Activated CD4-positive, alpha-beta memory T cell treated with anti-CD3 and anti-CD28 coated beads, Interleukin-2, amount 10 ng/mL, durations not matched to agents 7 days and 5 days (primary cell): ENCODE results near the gene TOMM40L. TPM values are rescaled to one million over a fixed set of nuclear protein-coding genes. Genes with fewer than 3 reads are reported as not detected.
A peak's percentile ranks its signal among the peaks of the same experiment; 100 is the strongest.

Source experiments
- CTCF ChIA-PET: fragments of 350-600 bp; sonication (Branson Sonifier 250); formaldehyde crosslinking; loops from one replicate; lab custom pipeline; 2021; ENCODE audit warnings: antibody characterized with exemption, inconsistent platforms; lab: Charles Lee
- POLR2A ChIA-PET: fragments of 350-600 bp; sonication (Branson Sonifier 250); formaldehyde crosslinking; loops from one replicate; lab custom pipeline; 2021; ENCODE audit warnings: antibody characterized with exemption; lab: Charles Lee
- DNase-seq: peaks from one replicate; pipeline ENCODE4 v3.0.0-alpha.2; 2020
- H3K27ac Mint-ChIP-seq: one replicate; pipeline ENCODE4 v1.8.0; 2021; ENCODE audit warnings: mild to moderate bottlenecking, mixed read lengths
- H3K27me3 Mint-ChIP-seq: one replicate; pipeline ENCODE4 v1.8.0; 2021; ENCODE audit warnings: mixed read lengths
- H3K36me3 Mint-ChIP-seq: one replicate; pipeline ENCODE4 v1.8.0; 2021; ENCODE audit warnings: low read depth, mixed read lengths
- H3K4me1 Mint-ChIP-seq: one replicate; pipeline ENCODE4 v1.8.0; 2021; ENCODE audit warnings: mixed read lengths
- H3K4me3 Mint-ChIP-seq: one replicate; pipeline ENCODE4 v1.8.0; 2021; ENCODE audit warnings: mild to moderate bottlenecking, mixed read lengths
- H3K9me3 Mint-ChIP-seq: one replicate; pipeline ENCODE4 v1.8.0; 2021; ENCODE audit warnings: mixed read lengths
- total RNA-seq, 2 experiments: library from RNA; stranded (reverse); gene quantifications; one replicate each; pipeline ENCODE4 v1.2.3, GENCODE V29; 2021

The TOMM40L gene
- total RNA-seq, 2 experiments from 2014 or later, result 17.4 to 18.1 TPM

DNA sequence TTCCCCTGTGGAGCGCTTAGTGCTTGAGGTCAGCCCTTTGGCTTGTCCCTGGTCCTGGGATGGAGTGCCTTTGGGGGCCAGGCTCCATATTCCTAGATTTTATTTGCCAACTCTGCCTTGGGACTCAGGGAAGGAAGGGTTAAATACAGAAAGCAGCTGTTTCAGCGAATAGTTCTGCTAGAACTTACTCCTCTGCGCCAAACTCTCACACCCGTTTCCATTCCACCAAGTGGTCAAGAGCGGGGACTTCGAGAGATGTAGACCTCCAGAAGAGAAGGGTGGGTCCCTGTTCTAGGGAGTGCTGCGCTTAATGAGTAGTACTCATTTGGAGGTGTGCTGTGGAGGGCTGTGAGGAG lies 704 bp upstream of the TOMM40L start:
- Mint-ChIP-seq H3K36me3 (peaks cover 27% of the 10 kb centered on the region), H3K27me3 (no peaks in the 10 kb centered on the region), H3K9me3 (no peaks in the 10 kb centered on the region), H3K4me1 (peaks cover 45% of the 10 kb centered on the region), H3K4me3 (peak overlapping the region; percentile 20), H3K27ac (peak overlapping the region; percentile 94)
- ChIA-PET CTCF (interaction anchor here (0.7 to 10.7 kb wide), 46 partner anchors 9 to 524 kb away, joined by 3 to 193 read pairs (median 6); partner anchors contain the start of genes ADAMTS4, ARHGAP30, B4GALT3 and CFAP126), POLR2A (interaction anchor here (0.6 to 3.5 kb wide), 29 partner anchors 8 to 963 kb away, joined by 3 to 69 read pairs (median 5); partner anchors contain the start of genes ARHGAP30, DCAF8, NDUFS2 and NIT1)
- DNase-seq, result no peak

DNA sequence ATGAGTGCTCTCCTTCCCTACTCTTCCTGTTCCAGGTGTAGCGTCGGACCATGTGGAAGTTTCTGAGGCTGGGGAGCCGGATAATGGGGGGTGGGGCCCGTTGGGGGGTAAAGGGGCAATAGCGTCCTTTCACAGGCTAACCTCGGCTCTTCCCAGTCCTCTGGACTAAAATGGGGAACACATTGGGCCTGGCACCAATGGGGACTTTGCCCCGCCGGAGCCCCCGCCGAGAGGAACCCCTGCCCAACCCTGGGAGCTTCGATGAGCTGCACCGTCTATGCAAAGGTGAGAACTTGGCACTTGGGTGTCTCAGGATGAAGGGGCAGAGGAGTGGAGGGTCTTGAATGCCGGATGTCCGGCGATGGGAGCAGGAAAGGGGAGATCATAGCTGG lies 456 bp downstream of the TOMM40L start:
- Mint-ChIP-seq H3K27ac (peak overlapping the region; percentile 94), H3K27me3 (no peaks in the 10 kb centered on the region), H3K4me1 (peaks cover 43% of the 10 kb centered on the region), H3K4me3 (peak overlapping the region; percentile 100), H3K36me3 (peaks cover 29% of the 10 kb centered on the region), H3K9me3 (no peaks in the 10 kb centered on the region)
- ChIA-PET POLR2A (interaction anchor here (0.8 to 3.5 kb wide), 25 partner anchors 10 to 174 kb away, joined by 3 to 69 read pairs (median 6); partner anchors contain the start of genes ARHGAP30, CFAP126, DEDD and NDUFS2), CTCF (interaction anchor here (0.7 to 10.7 kb wide), 47 partner anchors 9 to 518 kb away, joined by 3 to 193 read pairs (median 5); partner anchors contain the start of genes ADAMTS4, ARHGAP30, B4GALT3 and FCER1G)
- DNase-seq, result no peak

DNA sequence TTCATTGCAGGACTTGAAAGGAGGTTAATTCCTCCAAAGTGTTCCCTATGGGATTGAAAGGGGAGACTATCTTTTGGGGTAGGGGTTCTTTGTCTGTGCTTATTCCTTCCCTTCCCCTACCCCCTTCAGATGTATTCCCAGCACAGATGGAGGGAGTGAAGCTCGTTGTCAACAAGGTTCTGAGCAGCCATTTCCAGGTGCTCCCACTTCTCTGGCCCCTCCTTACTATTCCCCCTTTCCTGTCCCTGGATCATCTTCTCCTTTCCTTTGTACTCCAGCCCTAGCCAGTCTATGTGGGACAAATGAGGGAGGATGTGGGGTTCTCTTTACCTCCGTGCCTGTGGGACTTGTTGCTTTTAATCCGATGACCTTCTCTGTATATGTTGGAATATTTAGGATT lies 899 bp downstream of the TOMM40L start:
- H3K27me3 Mint-ChIP-seq, result no peaks in the 10 kb centered on the region
- H3K9me3 Mint-ChIP-seq, result no peaks in the 10 kb centered on the region
- peak overlapping the region; percentile 94 for H3K27ac Mint-ChIP-seq
- H3K36me3 Mint-ChIP-seq, result peaks cover 29% of the 10 kb centered on the region
- ChIA-PET POLR2A (interaction anchor here (1.2 to 3.5 kb wide), 8 partner anchors 16 to 174 kb away, joined by 3 to 69 read pairs (median 11); partner anchors contain the start of genes NDUFS2, PPOX and SDHC), CTCF (interaction anchor here (0.7 to 10.7 kb wide), 21 partner anchors 9 to 181 kb away, joined by 3 to 193 read pairs (median 17); partner anchors contain the start of genes ARHGAP30, FCER1G, NDUFS2 and NIT1)
- DNase-seq, result no peak
- H3K4me1 Mint-ChIP-seq, result peaks cover 43% of the 10 kb centered on the region
- peak overlapping the region; percentile 100 for H3K4me3 Mint-ChIP-seq

DNA sequence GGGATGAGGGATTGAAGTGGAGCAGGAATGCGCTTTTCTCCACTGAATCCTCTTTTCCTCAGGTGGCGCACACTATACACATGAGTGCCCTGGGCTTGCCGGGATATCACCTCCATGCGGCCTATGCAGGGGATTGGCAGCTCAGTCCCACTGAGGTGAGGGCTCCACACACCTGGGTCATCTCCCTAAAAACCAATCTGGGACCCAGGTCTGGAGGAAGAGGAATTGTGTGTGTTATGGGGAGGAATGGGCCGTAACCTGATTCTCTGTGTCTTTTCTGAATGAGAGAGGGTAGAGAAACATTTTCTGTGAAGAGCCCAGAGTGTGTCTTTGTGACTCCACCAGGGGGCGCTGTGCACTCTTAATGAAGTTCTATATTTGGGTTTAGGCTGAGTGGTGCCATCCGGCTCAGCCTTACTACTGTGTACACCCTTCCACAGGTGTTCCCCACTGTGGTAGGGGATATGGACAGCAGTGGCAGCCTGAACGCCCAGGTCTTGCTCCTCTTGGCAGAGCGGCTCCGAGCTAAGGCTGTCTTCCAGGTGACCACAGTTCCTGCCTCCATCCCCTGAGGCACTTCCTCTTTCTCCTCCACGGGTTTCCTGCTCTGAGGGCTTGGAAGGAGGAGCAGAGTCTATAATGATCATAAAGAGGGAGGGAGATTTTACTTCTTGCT lies 1.5 kb downstream of the TOMM40L start:
- Mint-ChIP-seq H3K9me3 (no peaks in the 10 kb centered on the region), H3K27me3 (no peaks in the 10 kb centered on the region), H3K4me3 (peak overlapping the region; percentile 100), H3K27ac (peak overlapping the region; percentile 74), H3K4me1 (peaks cover 40% of the 10 kb centered on the region), H3K36me3 (peaks cover 29% of the 10 kb centered on the region)
- POLR2A ChIA-PET, result interaction anchor here (1.0 to 3.5 kb wide), 6 partner anchors 17 to 173 kb away, joined by 4 to 69 read pairs (median 8); partner anchors contain the start of genes NDUFS2 and PPOX
- CTCF ChIA-PET, result interaction anchor here (0.6 to 10.7 kb wide), 21 partner anchors 9 to 162 kb away, joined by 3 to 193 read pairs (median 14); partner anchors contain the start of genes FCER1G, NDUFS2, NIT1 and NR1I3
- peak; percentile 91 for DNase-seq

DNA sequence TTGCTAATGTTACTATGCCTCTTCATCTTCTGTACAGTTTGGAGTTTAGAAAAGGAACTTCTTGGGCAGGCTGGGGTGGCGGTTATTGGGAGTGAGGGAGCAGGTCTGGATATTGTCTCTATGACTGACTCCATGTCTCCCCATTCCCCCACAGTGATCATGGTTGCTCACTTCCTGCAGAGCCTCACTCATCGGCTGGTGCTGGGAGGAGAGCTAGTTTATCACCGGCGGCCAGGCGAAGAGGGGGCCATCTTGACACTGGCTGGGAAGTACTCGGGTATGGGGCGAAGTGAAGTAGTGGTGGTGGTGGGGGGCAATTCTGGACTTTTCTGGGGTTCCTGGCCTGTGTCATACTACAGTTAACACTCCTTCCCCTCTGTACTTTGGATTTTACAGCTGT lies 2.2 kb downstream of the TOMM40L start:
- no peaks in the 10 kb centered on the region for H3K9me3 Mint-ChIP-seq
- peak overlapping the region; percentile 100 for H3K4me3 Mint-ChIP-seq

DNA sequence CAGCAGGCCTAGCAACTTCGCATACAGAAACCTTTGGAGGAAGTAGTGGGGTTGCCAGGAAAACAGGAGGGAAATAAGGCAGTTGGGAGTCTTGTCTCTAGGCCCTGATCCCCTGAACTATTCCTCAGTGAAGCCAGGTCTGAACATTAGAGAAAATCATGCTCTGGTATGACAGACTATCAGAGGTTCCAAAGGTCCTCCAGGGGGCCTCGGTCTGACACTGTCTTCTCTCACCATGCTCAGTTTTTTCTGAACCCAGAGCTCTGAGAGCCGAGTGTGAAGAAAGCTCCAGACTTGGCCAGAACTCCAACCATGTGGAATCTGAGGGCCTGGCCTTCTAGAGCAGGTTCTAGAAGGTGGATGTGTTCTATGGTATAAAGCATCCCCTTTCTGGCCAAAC lies 4.0 kb downstream of the TOMM40L start:
- Mint-ChIP-seq H3K36me3 (peaks cover 29% of the 10 kb centered on the region), H3K27ac (no peak overlapping the region), H3K9me3 (no peaks in the 10 kb centered on the region), H3K27me3 (no peaks in the 10 kb centered on the region), H3K4me1 (peaks cover 34% of the 10 kb centered on the region), H3K4me3 (no peak overlapping the region)
- CTCF ChIA-PET, result interaction anchor here (0.6 to 10.7 kb wide), 7 partner anchors 23 to 153 kb away, joined by 3 to 193 read pairs (median 5); partner anchors contain the start of gene PPOX
- no peak for DNase-seq
- POLR2A ChIA-PET, result interaction anchor here (0.9 to 1.3 kb wide), 5 partner anchors 10 to 155 kb away, joined by 3 to 6 read pairs (median 3); partner anchors contain the start of genes NDUFS2 and SDHC

More for the DNA sequence above, 2.2 kb downstream of the TOMM40L start:
- H3K36me3 Mint-ChIP-seq, result peaks cover 29% of the 10 kb centered on the region
- H3K4me1 Mint-ChIP-seq, result peaks cover 40% of the 10 kb centered on the region
- CTCF ChIA-PET, result interaction anchor here (0.6 to 10.7 kb wide), 14 partner anchors 8 to 161 kb away, joined by 3 to 193 read pairs (median 4); partner anchors contain the start of genes NDUFS2, NIT1, PFDN2 and PPOX
- H3K27me3 Mint-ChIP-seq, result no peaks in the 10 kb centered on the region
- DNase-seq, result no peak
- POLR2A ChIA-PET, result interaction anchor here (1.0 to 2.1 kb wide), 3 partner anchors 18 to 78 kb away, joined by 3 to 7 read pairs (median 4); partner anchors contain the start of gene NDUFS2
- H3K27ac Mint-ChIP-seq, result peak overlapping the region; percentile 74

DNA sequence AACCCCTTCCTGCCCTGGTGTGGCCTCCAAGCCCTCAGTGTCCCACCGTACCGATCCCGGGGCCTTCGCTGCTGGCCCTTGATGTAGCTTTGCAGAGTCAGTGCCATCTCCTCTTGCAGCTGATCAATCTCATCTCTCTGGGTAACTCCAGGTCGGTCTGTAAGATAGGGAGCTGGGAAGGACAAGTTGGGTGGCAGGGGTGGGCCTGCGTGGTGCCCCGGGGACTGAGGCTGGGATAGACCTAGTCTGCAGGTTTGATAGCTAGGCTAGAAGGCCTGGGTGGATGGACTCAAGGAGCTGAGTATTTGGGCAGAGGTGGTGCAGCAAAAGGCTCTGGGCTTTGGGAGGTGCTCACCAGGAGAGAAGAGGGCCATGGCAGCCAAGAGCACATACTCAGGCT lies 4.9 kb downstream of the TOMM40L start:
- Mint-ChIP-seq H3K27me3 (no peaks in the 10 kb centered on the region), H3K27ac (no peak overlapping the region), H3K36me3 (peaks cover 29% of the 10 kb centered on the region), H3K4me3 (no peak overlapping the region), H3K4me1 (peaks cover 27% of the 10 kb centered on the region), H3K9me3 (no peaks in the 10 kb centered on the region)
- DNase-seq, result no peak
- CTCF ChIA-PET, result interaction anchor here (0.6 to 10.7 kb wide), 8 partner anchors 22 to 152 kb away, joined by 3 to 193 read pairs (median 4); partner anchors contain the start of gene PPOX
- POLR2A ChIA-PET, result interaction anchor here (0.6 kb wide), 1 partner anchor 141 kb away, joined by 3 read pairs; no protein-coding TSS in a partner anchor

DNA sequence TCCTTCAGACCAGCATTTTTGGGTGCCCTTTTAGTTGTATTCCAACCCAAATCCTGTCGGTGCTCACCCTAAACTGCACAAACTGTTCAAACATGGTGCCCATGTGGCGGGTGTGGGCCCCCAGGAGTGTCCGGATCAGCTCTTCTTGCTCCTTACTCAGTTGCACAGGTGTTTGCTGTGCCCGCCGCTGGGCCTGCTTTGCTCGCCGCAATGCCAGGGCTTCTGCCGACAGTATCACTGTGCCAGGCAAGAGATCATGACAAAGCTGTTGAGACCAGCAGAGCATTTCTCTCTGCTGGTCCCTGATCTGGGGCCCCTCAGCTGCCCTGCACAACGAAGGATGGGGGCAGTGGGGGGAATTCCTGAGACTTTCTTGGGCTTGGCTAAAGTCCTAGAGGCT lies 7.2 kb downstream of the TOMM40L start:
- Mint-ChIP-seq H3K4me1 (peaks cover 6% of the 10 kb centered on the region), H3K9me3 (no peaks in the 10 kb centered on the region), H3K4me3 (no peak overlapping the region), H3K36me3 (peaks cover 19% of the 10 kb centered on the region), H3K27ac (no peak overlapping the region), H3K27me3 (peaks cover 2% of the 10 kb centered on the region)
- DNase-seq, result no peak
- ChIA-PET POLR2A (interaction anchor here (0.7 kb wide), 1 partner anchor 31 kb away, joined by 3 read pairs; the partner anchor contains the start of gene NDUFS2), CTCF (interaction anchor here (10.7 kb wide), 1 partner anchor 150 kb away, joined by 193 read pairs; no protein-coding TSS in a partner anchor)

DNA sequence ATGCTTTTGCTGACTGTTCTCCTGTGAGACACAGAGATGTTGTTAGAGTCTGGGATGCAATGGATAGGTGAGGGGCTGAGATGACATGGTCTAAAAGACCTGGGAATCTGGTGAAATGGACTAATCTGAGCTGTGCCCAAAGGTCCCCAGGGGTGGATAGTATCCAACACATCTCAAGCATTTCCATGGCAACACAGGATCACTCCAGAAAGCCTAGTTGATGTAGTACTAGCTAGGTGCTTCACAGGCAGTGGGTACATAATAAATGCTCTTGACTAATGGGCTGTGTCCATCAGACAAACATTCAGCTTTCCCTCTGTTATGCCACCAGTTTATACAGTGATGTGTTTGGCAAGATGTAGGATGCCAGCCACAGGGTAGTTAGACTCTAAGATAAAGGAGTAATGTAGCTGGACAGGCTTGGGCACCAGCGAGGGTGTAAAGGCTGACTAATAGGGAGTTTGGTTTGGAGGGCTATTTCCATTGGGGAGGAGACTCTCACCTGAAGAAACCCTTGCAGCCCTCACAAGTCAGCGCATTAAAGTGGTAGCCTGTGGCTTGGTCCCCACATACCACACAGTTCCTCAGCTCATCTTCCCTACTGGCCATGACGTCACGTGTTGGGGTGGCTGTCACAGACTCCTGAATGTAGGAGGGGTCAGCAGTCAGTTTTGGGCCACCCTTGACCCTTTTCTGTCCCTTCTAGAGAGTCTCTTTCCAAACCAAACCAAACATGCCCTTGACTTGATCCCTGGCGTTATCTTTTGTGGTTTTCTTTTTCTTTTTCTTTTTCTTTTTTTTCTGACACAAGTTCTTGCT lies 10.3 kb downstream of the TOMM40L start:
- H3K4me3 Mint-ChIP-seq, result no peak overlapping the region
- H3K27ac Mint-ChIP-seq, result no peak overlapping the region
- ChIA-PET CTCF (interaction anchor here (1.0 to 1.4 kb wide), 5 partner anchors 8 to 146 kb away, joined by 3 to 6 read pairs (median 5); partner anchors contain the start of gene TOMM40L), POLR2A (no interaction called here)
- no peaks in the 10 kb centered on the region for H3K36me3 Mint-ChIP-seq
- H3K27me3 Mint-ChIP-seq, result peaks cover 6% of the 10 kb centered on the region
- H3K4me1 Mint-ChIP-seq, result no peaks in the 10 kb centered on the region
- no peak for DNase-seq
- no peaks in the 10 kb centered on the region for H3K9me3 Mint-ChIP-seq

DNA sequence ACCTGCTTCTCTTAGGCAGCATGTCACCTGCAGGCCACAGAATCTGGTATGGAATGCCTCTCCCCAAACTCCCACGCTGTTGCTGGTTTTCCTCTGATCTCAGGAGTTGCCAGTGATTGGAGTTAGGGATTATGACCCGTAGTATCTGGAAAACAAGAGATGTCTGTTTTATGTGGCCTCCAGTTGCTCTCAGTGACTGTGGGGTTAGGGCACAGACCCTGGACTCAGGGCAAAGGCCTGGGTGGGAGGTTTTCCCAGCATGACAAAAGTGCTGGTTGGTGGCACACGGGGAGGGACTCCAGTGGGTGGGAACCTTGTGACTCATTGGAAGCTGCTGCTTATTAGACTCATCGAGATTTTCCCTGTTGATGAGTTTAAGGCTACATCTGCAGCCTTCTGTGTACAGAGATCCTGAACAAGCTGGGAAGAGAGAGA lies 12.2 kb downstream of the TOMM40L start, which contains the start of gene NR1I3:
TSS of gene NR1I3 (minus strand) at position 165 of the 435 bp plus-strand sequence. CDS start 1,638 bp downstream, outside the sequence.
- ChIA-PET CTCF (interaction anchor here (3.5 kb wide), 1 partner anchor 12 kb away, joined by 14 read pairs; the partner anchor contains the start of gene TOMM40L), POLR2A (no interaction called here)
- Mint-ChIP-seq H3K4me1 (no peaks in the 10 kb centered on the region), H3K27me3 (peaks cover 12% of the 10 kb centered on the region), H3K27ac (no peak within 1 kb of the TSS), H3K9me3 (no peaks in the 10 kb centered on the region), H3K4me3 (no peak within 1 kb of the TSS), H3K36me3 (no peaks in the 10 kb centered on the region)
- DNase-seq, result no peak

DNA sequence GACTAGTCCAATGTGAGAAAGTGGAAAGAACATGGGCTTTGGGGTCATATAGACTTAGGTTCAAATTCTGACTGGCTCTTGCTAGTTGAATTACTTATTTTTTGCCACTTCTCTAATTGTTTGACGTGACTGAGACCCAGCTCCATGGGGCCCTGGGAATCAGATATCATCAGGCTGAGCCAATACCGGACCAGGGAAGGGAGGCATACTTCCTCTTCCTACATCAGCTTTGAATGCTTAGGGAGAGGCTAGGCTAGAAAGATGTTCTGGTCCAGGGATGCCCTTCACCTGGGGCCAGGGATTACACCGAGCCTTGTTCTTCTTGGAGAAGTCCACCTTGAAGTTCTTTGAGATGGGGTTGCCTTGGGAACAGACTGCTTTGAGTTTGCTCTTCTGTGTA lies 15.8 kb downstream of the TOMM40L start:
- Mint-ChIP-seq H3K4me1 (no peaks in the 10 kb centered on the region), H3K27ac (no peak overlapping the region), H3K36me3 (no peaks in the 10 kb centered on the region), H3K27me3 (peaks cover 16% of the 10 kb centered on the region), H3K9me3 (no peaks in the 10 kb centered on the region), H3K4me3 (no peak overlapping the region)
- POLR2A ChIA-PET, result no interaction called here
- no peak for DNase-seq
- CTCF ChIA-PET, result no interaction called here

DNA sequence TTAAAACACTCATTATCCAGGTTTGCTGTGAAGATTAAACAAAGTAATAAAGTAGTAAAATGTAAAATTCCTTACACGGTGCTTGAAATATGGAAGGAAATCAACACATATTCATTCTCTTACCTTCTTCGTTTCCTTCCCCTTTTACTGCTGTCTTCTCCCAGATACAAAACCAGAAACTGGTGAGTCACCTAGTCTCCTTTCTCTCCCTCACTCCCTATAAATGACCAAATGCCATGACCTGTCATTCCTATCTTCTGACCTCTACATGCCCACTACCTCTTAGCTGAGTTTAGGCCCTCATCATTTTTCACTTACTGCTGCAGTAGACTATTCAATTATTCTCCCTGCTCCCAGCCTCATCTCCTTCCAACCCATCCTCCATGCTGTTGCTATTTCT lies 16.5 kb downstream of the TOMM40L start:
- Mint-ChIP-seq H3K27me3 (peaks cover 16% of the 10 kb centered on the region), H3K4me1 (no peaks in the 10 kb centered on the region), H3K4me3 (no peak overlapping the region), H3K9me3 (no peaks in the 10 kb centered on the region), H3K27ac (no peak overlapping the region), H3K36me3 (no peaks in the 10 kb centered on the region)
- CTCF ChIA-PET, result no interaction called here
- no peak for DNase-seq
- POLR2A ChIA-PET, result no interaction called here
